HEK293T (cell line): Measurements from ENCODE around the gene IKBKE.

Experiments
- ARNT ChIP-seq: fragments of 450-650 bp; IDR thresholded peaks from 2 replicates; pipeline ENCODE4 v1.6.1; 2017; ENCODE audit warnings: mild to moderate bottlenecking
- BHLHE40 ChIP-seq: fragments of 450-650 bp; IDR thresholded peaks from 2 replicates; pipeline ENCODE4 v1.6.1; 2016; ENCODE audit warnings: mild to moderate bottlenecking, moderate library complexity, borderline replicate concordance
- ELF4 ChIP-seq: fragments of 450-650 bp; IDR thresholded peaks from 2 replicates; pipeline ENCODE4 v1.6.1; 2017; ENCODE audit warnings: antibody characterized with exemption
- FOXA1 ChIP-seq: fragments of 450-650 bp; IDR thresholded peaks from 2 replicates; pipeline ENCODE4 v1.6.1; 2016; ENCODE audit warnings: mild to moderate bottlenecking
- SP1 ChIP-seq: fragments of 450-650 bp; IDR thresholded peaks from 2 replicates; pipeline ENCODE4 v1.6.1; 2017
- SUZ12 ChIP-seq: fragments of 450-650 bp; IDR thresholded peaks from 2 replicates; pipeline ENCODE4 v1.6.1; 2016; ENCODE audit warnings: mild to moderate bottlenecking

DNA sequence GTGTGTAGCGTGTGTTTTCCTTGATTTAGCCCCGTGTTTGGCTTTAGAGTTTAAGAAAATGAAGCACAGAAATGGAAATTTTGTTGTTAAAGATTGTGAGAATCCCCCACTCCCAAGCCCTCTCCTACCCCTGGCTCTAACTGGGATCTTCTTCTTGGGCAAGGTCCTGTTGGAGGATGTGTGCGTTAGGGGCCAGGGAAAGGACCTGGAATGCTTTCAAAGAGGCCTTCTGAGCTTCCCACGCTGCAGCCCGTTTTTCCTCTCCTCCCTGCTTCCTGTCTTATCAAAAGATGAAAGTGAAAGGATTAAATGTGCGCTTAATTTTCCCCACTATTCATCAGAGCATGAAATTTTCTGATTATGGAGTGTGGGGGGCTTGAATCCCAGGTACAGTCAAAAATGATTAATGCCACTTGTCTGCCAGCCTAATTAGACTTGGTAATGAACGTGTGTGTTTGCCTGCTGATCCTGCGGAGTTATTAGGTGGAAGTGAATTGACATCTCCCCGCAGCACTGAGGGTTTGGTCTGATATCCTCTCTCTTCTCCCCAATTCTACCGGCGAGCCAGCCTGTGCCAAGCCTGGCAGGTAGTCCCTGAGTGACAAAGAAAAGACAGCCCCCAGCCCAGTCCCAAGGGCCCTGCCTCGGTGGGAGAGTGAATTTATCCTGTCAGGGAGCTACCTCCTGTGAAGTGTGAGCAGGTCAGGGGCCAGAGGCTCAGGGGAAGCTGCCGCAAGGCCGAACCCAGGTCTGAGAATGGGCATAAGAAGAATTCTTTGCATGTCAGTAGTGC lies 42.0 kb downstream of the IKBKE start:
- TF ChIP-seq SP1 (no peak), ARNT (no peak), FOXA1 (no peak), SUZ12 (no peak), ELF4 (no peak), BHLHE40 (no peak)
